Vagina (tissue), 2 donors: ENCODE results near the gene DEFB121. TPM values are rescaled to one million over a fixed set of nuclear protein-coding genes. Genes with fewer than 3 reads are reported as not detected.

Source experiments
- DNase-seq, 2 donors: peaks; one replicate each; pipeline ENCODE4 v3.0.0-alpha.2; 2017; ENCODE audit errors: extremely low spot score in 2 of 2
- H3K27ac ChIP-seq: fragments of 200-600 bp; sonication (generic); one replicate; pipeline ENCODE4 v1.5.1; 2019
- H3K27me3 ChIP-seq: fragments of 200-600 bp; sonication (generic); one replicate; pipeline ENCODE4 v1.5.1; 2019
- H3K36me3 ChIP-seq, 2 donors: fragments of 200-600 bp; sonication (generic); one replicate each; pipeline ENCODE4 v1.5.1; 2017 to 2019
- H3K4me1 ChIP-seq: fragments of 200-600 bp; sonication (generic); one replicate; pipeline ENCODE4 v1.5.1; 2019
- H3K4me3 ChIP-seq, 2 donors: fragments of 200-600 bp; sonication (generic); 1 replicate in 1 of 2; 2 replicates in 1 of 2; pipeline ENCODE4 v1.5.1; 2016 to 2019
- H3K9me3 ChIP-seq: fragments of 200-600 bp; sonication (generic); one replicate; pipeline ENCODE4 v1.5.1; 2019
- CTCF ChIP-seq, 3 experiments: fragments of 450-650 bp in 2 of 3; fragments of 200-600 bp in 1 of 3; sonication (generic) in 1 of 3; IDR thresholded peaks; one replicate each; pipeline ENCODE4 v1.5.1; 2017 to 2019; ENCODE audit warnings: antibody characterized with exemption in 3 of 3, mild to moderate bottlenecking in 2 of 3, moderate library complexity in 2 of 3
- POLR2A ChIP-seq, 2 donors: fragments of 450-650 bp; IDR thresholded peaks; one replicate each; pipeline ENCODE4 v1.6.1; 2017; ENCODE audit warnings: antibody characterized with exemption in 2 of 2, mild to moderate bottlenecking in 2 of 2, moderate library complexity in 2 of 2
- POLR2AphosphoS5 ChIP-seq, 2 donors: sonication (generic); formaldehyde crosslinking; IDR thresholded peaks; one replicate each; pipeline ENCODE4 v1.9.0; 2017; ENCODE audit warnings: antibody characterized with exemption in 2 of 2, mild to moderate bottlenecking in 2 of 2, low read depth in 1 of 2; ENCODE audit not compliant: insufficient read depth in 1 of 2
- intact Hi-C: fragments of 100-400 bp; cut with DNase I; formaldehyde crosslinking; loops from one replicate; pipeline ENCODE4 v1.15.1; 2023
- total RNA-seq: library from RNA; depleted of rRNA; stranded (reverse); fragments of >200 nt; gene quantifications from one replicate; pipeline ENCODE4 v1.2.3, GENCODE V29; 2016

DEFB121 gene
- total RNA-seq: not detected

- TF ChIP-seq CTCF (IDR thresholded peaks at IDR 0.05) (no peak), POLR2A (IDR thresholded peaks at IDR 0.05) (no peak), POLR2AphosphoS5 (IDR thresholded peaks at IDR 0.05; ENCODE audit: insufficient read depth in 1 of 2, low read depth in 1 of 2) (no peak)
- Histone ChIP-seq H3K4me3 (no peak within 1 kb of the TSS), H3K27me3 (no peaks in the 10 kb centered on the region)
These were observed at the start of gene DEFB121 for GRCh38 chr20:31406115-31406514. TSS of gene DEFB121 (minus strand) at chr20:31406215. CDS start at chr20:31406152, 63 bp downstream.

GRCh38 chr20:31454361-31454760, 48.3 kb upstream of the DEFB121 start:
- H3K36me3 ChIP-seq: no peaks in the 10 kb centered on the region
- no peak for DNase-seq
- H3K4me1 ChIP-seq: no peaks in the 10 kb centered on the region
- H3K27me3 ChIP-seq: no peaks in the 10 kb centered on the region
- no peak overlapping the region for H3K27ac ChIP-seq
- intact Hi-C loops: no loop called here
- TF ChIP-seq POLR2AphosphoS5 (IDR thresholded peaks at IDR 0.05; ENCODE audit: insufficient read depth in 1 of 2, low read depth in 1 of 2) (no peak), POLR2A (IDR thresholded peaks at IDR 0.05) (no peak), CTCF (IDR thresholded peaks at IDR 0.05) (no peak)
- H3K4me3 ChIP-seq: no peak overlapping the region
- no peaks in the 10 kb centered on the region for H3K9me3 ChIP-seq

More at GRCh38 chr20:31406115-31406514, at the start of gene DEFB121:
- Histone ChIP-seq H3K36me3 (no peaks in the 10 kb centered on the region), H3K9me3 (no peaks in the 10 kb centered on the region), H3K27ac (no peak within 1 kb of the TSS), H3K4me1 (no peaks in the 10 kb centered on the region)
- no peak for DNase-seq
- intact Hi-C loops: no loop called here

GRCh38 chr20:31452575-31452974, 46.6 kb upstream of the DEFB121 start:
- Histone ChIP-seq H3K27me3 (no peaks in the 10 kb centered on the region), H3K4me3 (no peak overlapping the region), H3K9me3 (no peaks in the 10 kb centered on the region), H3K36me3 (no peaks in the 10 kb centered on the region), H3K27ac (no peak overlapping the region), H3K4me1 (no peaks in the 10 kb centered on the region)
- DNase-seq: no peak
- TF ChIP-seq POLR2A (IDR thresholded peaks at IDR 0.05) (no peak), POLR2AphosphoS5 (IDR thresholded peaks at IDR 0.05; ENCODE audit: insufficient read depth in 1 of 2, low read depth in 1 of 2) (no peak), CTCF (IDR thresholded peaks at IDR 0.05) (no peak)
- intact Hi-C loops: no loop called here

DNA sequence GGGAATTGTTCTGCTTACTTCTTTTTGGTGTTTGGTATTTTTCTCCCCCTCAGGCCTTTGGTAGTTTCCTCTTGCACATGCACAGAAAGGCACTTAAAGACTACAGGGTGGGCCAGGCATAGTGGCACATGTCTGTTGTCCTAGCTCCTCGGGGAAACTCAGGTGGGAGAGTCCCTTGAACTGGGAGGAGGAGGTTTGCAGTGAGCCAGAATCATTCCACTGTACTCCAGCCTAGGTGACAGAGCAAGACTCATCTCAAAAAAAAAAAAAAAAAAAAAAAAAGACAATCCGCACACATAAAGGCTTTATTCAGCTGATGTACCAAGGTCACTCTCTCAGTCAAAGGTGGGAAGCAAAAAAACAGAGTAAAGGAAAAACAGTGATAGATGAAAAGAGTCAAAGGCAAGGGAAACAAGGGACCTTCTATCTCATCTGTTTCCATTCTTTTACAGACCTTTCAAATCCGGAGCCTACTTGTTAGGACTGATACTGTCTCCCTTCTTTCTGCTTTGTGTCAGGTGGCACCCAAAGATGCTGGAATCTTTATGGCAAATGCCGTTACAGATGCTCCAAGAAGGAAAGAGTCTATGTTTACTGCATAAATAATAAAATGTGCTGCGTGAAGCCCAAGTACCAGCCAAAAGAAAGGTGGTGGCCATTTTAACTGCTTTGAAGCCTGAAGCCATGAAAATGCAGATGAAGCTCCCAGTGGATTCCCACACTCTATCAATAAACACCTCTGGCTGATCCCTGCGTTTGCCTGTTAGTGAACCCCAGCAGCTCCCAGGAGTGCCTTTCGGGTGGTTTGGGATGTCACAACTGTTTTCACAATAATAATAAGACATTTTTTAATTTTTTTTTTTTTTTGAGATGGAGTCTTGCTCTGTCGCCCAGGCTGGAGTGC, 43.7 kb upstream of the DEFB121 start:
- Histone ChIP-seq H3K36me3 (no peaks in the 10 kb centered on the region), H3K9me3 (no peaks in the 10 kb centered on the region), H3K4me1 (no peaks in the 10 kb centered on the region), H3K4me3 (no peak overlapping the region), H3K27ac (no peak overlapping the region), H3K27me3 (no peaks in the 10 kb centered on the region)
- intact Hi-C loops: no loop called here
- DNase-seq: no peak
- no peak for TF ChIP-seq CTCF (IDR thresholded peaks at IDR 0.05)
- no peak for TF ChIP-seq POLR2AphosphoS5 (IDR thresholded peaks at IDR 0.05; ENCODE audit: insufficient read depth in 1 of 2, low read depth in 1 of 2)
- TF ChIP-seq POLR2A (IDR thresholded peaks at IDR 0.05): no peak
